WI38 (cell line): ENCODE results near the gene ASIC5.

Experiments used
- H3K4me3 ChIP-seq: 2 replicates; pipeline ENCODE4 v1.5.1; 2011; ENCODE audit warnings: low read depth, mild to moderate bottlenecking, control low read depth, low read length
- TF ChIP-seq, protein P1 (sequence below): IDR thresholded peaks from 2 replicates; pipeline ENCODE4 v1.5.1; 2012; ENCODE audit warnings: low read depth, mild to moderate bottlenecking, control low read depth, low read length

Gene ASIC5, protein sequence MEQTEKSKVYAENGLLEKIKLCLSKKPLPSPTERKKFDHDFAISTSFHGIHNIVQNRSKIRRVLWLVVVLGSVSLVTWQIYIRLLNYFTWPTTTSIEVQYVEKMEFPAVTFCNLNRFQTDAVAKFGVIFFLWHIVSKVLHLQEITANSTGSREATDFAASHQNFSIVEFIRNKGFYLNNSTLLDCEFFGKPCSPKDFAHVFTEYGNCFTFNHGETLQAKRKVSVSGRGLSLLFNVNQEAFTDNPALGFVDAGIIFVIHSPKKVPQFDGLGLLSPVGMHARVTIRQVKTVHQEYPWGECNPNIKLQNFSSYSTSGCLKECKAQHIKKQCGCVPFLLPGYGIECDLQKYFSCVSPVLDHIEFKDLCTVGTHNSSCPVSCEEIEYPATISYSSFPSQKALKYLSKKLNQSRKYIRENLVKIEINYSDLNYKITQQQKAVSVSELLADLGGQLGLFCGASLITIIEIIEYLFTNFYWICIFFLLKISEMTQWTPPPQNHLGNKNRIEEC

DNA sequence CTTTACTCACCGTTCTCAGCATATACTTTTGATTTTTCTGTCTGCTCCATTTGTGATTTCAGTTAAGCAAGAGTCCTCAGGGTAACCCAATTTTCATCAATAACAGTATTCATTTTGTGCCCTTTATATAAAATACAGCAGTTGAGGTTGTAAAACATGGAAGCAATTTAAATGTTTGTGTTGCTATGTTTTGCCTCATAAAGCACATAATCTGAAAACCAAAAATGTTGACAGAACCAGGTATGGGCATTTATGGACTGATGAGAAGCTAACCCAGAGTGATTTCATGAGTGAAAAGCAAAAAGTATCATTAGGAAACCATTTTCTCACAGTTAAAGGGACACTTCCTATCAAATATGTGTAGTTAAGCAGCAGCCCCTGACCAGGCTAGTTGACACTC is at the start of gene ASIC5:
Gene ASIC5, minus strand, starts transcription at position 101 of the 400 bp plus-strand sequence. Its CDS starts 51 bp downstream, at position 50.
- TF ChIP-seq, protein P1, sequence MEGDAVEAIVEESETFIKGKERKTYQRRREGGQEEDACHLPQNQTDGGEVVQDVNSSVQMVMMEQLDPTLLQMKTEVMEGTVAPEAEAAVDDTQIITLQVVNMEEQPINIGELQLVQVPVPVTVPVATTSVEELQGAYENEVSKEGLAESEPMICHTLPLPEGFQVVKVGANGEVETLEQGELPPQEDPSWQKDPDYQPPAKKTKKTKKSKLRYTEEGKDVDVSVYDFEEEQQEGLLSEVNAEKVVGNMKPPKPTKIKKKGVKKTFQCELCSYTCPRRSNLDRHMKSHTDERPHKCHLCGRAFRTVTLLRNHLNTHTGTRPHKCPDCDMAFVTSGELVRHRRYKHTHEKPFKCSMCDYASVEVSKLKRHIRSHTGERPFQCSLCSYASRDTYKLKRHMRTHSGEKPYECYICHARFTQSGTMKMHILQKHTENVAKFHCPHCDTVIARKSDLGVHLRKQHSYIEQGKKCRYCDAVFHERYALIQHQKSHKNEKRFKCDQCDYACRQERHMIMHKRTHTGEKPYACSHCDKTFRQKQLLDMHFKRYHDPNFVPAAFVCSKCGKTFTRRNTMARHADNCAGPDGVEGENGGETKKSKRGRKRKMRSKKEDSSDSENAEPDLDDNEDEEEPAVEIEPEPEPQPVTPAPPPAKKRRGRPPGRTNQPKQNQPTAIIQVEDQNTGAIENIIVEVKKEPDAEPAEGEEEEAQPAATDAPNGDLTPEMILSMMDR, result no peak
- H3K4me3 ChIP-seq, result no peak within 1 kb of the TSS

DNA sequence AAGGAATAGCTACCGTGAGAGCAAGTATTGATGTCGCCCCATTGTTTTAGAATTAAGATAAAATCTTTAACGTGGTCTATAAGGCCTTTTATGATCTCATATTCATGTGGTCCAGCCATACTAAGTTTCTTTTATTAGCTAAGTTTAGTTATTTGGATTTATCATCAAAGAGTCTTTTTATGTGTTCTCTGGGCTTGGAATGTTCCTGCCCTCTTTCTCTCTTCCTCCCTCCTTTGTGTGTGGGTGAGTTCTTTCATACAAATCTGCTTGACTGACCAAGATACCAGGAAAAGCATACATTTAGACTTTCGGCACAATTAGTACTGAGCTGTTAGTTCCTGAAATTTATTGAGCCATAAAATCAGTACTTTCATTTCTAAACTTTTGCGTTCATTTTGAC is 48.7 kb upstream of the ASIC5 start:
- TF ChIP-seq, protein P1, result no peak
- H3K4me3 ChIP-seq, result no peak overlapping the region

DNA sequence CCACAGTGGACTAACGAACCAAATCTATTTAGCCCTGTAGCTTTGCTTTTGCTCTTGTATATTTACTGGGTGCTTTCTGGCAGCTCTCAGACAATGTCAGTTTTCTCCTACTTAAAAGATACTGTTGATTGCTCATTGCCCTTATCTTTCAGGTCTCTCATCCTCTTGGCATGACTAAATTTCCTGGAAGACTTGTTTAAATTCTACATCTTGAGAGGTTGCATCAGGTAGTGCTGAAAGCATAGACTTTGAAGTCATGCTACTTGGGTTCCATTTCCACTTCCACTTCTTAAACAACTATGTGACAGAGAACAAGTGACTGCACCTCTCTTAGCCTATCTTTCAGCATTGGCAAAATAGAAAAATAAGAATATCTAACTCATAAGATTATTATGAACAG is 45.8 kb upstream of the ASIC5 start:
- H3K4me3 ChIP-seq, result no peak overlapping the region
- TF ChIP-seq, protein P1, result no peak

DNA sequence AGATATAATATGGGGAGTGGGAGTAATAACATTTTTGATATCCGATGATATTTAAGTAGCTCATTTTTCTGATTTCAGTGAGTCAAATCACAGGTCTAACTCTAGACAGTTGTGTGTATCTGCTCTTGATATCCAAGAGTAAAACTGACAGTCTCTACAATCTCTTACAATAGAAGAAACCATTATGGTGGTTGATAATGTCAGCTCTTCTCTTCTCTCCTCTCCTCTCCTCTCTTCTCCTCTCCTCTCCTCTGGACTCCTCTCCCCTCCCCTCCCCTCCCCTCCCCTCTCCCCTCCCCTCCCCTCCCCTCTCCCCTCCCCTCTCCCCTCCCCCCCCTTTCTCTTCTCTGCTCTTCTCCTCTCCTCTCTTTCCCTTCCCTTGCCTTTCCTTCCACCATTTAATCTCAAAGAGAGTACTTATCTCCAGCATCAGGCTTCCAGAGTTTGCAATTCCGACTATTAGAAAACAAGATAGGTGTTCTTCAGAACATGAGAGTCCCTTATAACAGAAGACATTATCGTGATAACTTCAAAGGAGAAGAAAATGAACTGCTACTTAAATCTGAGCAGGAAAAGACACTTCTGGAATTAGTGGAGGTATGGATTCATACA is 43.6 kb upstream of the ASIC5 start:
- TF ChIP-seq, protein P1, result no peak
- H3K4me3 ChIP-seq, result no peak overlapping the region

DNA sequence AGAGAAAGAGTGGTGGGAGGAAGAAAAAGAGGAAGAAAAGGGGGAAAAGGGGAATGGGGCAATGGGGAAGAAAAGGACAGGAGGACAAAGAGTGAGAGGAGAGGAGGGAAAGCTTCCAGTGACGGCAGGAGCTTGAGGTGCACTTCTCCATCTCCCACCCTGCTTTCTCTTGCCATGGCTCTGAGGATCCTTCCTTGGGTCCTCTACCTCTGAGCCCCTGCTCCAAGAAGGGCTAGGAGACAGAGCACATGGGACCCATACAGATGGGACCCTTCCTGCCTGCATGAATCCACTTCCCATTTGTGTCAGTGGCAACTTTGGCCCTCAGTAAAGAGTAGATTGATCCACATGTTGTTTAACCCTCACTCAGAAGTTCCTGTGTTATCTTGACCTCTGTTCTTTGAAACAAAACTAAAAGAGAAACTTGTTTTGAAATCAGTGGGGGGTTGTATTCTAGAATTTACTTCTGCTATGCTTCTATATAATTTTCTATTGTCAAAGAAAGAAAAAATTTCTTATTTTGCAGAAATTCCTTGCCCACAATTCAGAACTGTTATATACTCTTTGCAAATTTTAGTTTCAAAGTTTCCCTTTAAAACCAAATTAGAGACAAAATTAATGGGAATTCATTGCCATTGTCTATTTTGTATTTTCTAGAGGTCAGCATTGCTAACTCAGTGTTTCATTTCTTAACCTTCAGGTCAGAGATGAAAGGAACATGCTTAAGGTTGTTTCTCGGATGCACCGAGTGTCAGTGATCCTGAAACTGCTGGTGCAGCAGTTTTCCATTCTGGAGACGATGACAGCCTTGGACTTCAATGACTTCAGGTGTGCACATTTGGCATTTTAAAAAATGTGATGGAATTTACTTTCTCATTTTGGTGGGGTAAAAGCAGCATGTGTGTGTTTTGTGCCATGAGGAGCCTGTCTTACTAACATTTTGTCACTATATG is 42.4 kb upstream of the ASIC5 start:
- no peak overlapping the region for H3K4me3 ChIP-seq
- TF ChIP-seq, protein P1, result no peak

DNA sequence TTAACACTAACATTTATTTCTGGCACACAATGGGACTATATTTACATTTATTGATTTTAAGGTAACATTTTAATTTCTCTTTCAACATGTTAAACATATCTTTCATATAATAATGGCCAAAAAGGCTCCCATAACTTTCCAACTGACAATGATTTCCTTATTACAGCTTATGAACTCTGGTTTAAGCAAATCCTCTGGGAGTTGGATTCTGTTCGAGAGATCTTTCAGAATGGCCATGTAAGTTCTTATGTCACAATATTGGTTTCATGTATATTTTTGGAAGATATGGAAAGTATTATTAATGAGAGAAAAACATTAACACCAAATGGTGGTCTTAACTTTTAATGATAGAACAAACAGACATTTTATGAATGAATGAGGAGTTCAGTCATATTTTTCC is 41.5 kb upstream of the ASIC5 start:
- TF ChIP-seq, protein P1, result no peak
- no peak overlapping the region for H3K4me3 ChIP-seq
